ENCODE results near the gene SUPT4H1. TPM values are rescaled to one million over a fixed set of nuclear protein-coding genes. Genes with fewer than 3 reads are reported as not detected.

Gene SUPT4H1
- polyA plus RNA-seq, 2 donors = 39.9 to 80.8 TPM

- peaks cover 5 to 6% of the 10 kb centered on the region in 2 donors for H3K4me1 ChIP-seq (ENCODE audit: control insufficient read depth in 2 of 2, insufficient read depth in 2 of 2, low read length in 1 of 2)
These were observed 14.2 kb downstream of the SUPT4H1 start for GRCh38 chr17:58337600-58338453.

DNA sequence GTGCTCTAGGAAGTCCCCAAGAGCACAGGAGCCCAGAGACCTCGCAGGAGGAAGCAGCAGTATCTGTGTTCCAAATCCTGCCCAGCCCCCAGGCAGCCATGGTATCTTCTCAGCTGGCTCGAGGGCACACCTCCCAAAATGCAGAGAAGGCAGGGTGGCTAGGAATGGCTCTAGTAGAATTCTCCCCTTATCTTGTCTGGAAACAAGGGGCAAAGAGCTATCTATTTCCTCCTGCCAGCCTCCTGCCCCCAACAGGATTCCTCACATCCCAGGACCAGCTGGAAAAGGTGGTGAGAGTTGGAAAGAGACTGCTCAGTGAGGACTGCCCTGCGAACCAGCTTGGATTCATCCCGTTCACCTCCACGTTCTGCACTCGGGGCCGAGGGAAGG lies 14.8 kb downstream of the SUPT4H1 start:
- no peaks in the 10 kb centered on the region for H3K27me3 ChIP-seq (ENCODE audit: control insufficient read depth in 1 of 2, insufficient read depth in 2 of 2, low read length in 2 of 2)
- no peaks in the 10 kb centered on the region for H3K36me3 ChIP-seq (ENCODE audit: control insufficient read depth in 2 of 2, insufficient read depth in 2 of 2, low read length in 1 of 2)
- WGBS, 2 donors = 41 to 49% methylated on average over 7 of the region's 7 CpGs
- H3K4me1 ChIP-seq (ENCODE audit: control insufficient read depth in 2 of 2, insufficient read depth in 2 of 2, low read length in 1 of 2) = peaks cover 5 to 6% of the 10 kb centered on the region in 2 donors
- peak overlapping the region; percentile 82 to 86 for H3K27ac ChIP-seq (ENCODE audit: low read depth in 2 of 2, low read length in 1 of 2)
- H3K4me3 ChIP-seq (ENCODE audit: low read depth in 1 of 2, low read length in 2 of 2) = no peak overlapping the region
- H3K9me3 ChIP-seq (ENCODE audit: control insufficient read depth in 2 of 2, insufficient read depth in 1 of 2, low read depth in 1 of 2, low read length in 1 of 2) = no peaks in the 10 kb centered on the region

More at GRCh38 chr17:58337600-58338453, 14.2 kb downstream of the SUPT4H1 start:
- H3K27ac ChIP-seq (ENCODE audit: low read depth in 2 of 2, low read length in 1 of 2) = peak overlapping the region; percentile 82 to 86
- 29 to 31% methylated on average over 23 of the region's 23 CpGs for WGBS, 2 donors
- no peaks in the 10 kb centered on the region for H3K36me3 ChIP-seq (ENCODE audit: control insufficient read depth in 2 of 2, insufficient read depth in 2 of 2, low read length in 1 of 2)
- H3K4me3 ChIP-seq (ENCODE audit: low read depth in 1 of 2, low read length in 2 of 2) = no peak overlapping the region
- H3K27me3 ChIP-seq (ENCODE audit: control insufficient read depth in 1 of 2, insufficient read depth in 2 of 2, low read length in 2 of 2) = no peaks in the 10 kb centered on the region
- H3K9me3 ChIP-seq (ENCODE audit: control insufficient read depth in 2 of 2, insufficient read depth in 1 of 2, low read depth in 1 of 2, low read length in 1 of 2) = no peaks in the 10 kb centered on the region

DNA sequence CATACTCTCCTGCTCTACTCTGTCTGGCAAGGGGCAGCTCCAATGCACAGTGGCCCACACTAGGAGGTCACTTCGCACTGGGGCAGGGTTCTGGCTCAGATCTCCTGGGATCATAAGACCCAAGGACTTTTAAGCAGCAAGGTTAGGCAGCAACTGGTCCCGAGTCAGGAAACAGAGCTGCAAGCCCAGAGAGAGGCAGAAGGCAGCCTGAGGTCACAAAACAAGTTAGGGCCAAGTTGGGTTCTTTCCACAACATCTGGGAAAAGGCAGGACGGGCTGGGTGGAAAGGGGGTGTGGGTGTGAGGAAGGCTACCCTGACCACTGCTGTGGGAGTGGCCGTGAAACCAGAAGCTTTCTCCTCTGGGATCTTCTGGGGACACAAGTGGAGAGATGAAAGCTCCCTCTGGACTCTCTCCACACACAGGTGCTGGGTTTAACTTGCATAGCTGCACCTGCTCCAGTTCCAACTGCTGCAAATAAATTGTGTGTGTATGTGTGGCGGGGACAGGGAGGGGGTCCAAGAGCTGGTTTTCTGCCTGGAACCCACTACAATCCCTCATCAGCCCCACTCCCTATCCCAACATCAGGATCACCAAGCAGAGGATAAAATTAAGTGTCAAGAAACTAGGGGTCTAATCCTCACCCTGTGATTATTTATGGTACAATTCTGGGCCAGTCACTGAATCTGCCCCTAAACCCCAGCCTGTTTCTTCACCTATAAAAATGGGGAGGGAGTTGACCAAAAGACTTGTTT lies 15.4 kb downstream of the SUPT4H1 start:
- WGBS, 2 donors = 21 to 25% methylated on average over 5 of the region's 5 CpGs
- Histone ChIP-seq H3K27me3 (ENCODE audit: control insufficient read depth in 1 of 2, insufficient read depth in 2 of 2, low read length in 2 of 2) (no peaks in the 10 kb centered on the region), H3K4me1 (ENCODE audit: control insufficient read depth in 2 of 2, insufficient read depth in 2 of 2, low read length in 1 of 2) (peaks cover 5 to 6% of the 10 kb centered on the region in 2 donors), H3K9me3 (ENCODE audit: control insufficient read depth in 2 of 2, insufficient read depth in 1 of 2, low read depth in 1 of 2, low read length in 1 of 2) (no peaks in the 10 kb centered on the region), H3K27ac (ENCODE audit: low read depth in 2 of 2, low read length in 1 of 2) (peak overlapping the region; percentile 82 to 86), H3K4me3 (ENCODE audit: low read depth in 1 of 2, low read length in 2 of 2) (no peak overlapping the region), H3K36me3 (ENCODE audit: control insufficient read depth in 2 of 2, insufficient read depth in 2 of 2, low read length in 1 of 2) (no peaks in the 10 kb centered on the region)

DNA sequence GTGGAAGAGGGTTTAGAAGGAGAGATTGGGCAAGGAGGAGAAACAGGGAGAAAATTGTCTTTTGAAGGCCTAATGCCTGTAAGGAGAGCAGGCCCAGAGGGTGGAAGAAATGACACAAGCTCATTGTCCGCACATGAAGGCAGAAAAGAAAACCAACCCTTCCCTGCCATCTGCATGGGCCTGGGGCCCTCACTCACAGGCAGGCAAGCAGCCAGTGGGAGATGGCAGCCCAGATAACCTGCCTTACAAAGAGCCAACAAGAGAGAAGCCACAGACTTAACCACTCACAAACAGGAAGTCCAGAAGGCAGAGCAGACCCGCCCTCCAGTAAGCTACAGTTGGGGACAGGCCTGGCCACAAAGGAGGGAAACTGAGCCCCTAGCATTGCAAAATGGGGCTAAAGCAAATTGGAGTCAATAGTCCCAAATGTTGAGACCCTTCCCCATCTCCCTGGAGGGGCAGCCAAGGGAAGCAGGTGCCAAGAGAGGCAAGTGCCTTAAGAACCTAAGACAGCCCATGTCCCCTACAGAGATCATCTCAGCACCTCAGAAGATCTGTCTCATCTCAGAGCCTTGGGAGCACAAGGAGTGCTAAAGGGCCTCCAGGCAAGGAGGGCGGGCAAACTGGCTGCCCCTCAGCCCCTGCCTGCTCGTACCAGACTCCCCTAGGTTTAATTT lies 16.1 kb downstream of the SUPT4H1 start:
- WGBS, 2 donors = 60 to 73% methylated on average over 4 of the region's 4 CpGs
- H3K4me3 ChIP-seq (ENCODE audit: low read depth in 1 of 2, low read length in 2 of 2) = no peak overlapping the region

DNA sequence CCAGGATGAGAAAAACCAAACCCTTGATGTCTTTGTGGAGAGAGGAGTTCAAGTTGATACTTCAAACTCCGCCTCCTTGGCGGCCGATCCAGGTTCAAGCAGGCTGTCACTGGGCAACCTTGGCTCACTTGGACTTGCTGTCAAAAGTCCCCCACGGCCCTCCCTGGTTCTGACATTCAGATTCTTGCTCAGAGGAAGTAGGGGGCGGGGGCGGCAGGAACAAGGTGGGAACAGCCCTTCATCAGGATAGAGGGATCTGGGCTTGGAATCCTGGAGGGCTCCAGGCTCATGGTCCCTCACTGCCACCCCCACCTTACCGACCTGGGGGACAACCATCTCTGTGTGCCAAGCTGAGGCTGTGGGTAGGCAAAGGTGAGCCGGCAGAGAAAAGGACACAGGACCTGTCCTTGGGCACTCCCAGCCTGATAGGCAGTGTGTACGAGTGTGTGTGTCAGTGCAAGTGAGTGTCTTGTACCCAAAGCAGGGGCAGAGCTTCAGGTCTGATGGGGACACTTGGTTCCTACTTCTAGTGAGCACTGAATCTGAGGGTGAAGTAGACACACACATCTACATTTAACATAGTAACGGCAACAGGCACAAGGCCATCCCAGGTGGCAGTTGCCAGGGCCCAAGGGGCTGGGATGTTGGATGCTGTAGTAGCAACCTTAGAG lies 16.8 kb downstream of the SUPT4H1 start:
- peak overlapping the region; percentile 53 to 66 for H3K27ac ChIP-seq (ENCODE audit: low read depth in 2 of 2, low read length in 1 of 2)
- H3K36me3 ChIP-seq (ENCODE audit: control insufficient read depth in 2 of 2, insufficient read depth in 2 of 2, low read length in 1 of 2) = no peaks in the 10 kb centered on the region
- WGBS, 2 donors = 57 to 67% methylated on average over 10 of the region's 10 CpGs
- H3K9me3 ChIP-seq (ENCODE audit: control insufficient read depth in 2 of 2, insufficient read depth in 1 of 2, low read depth in 1 of 2, low read length in 1 of 2) = no peaks in the 10 kb centered on the region
- H3K4me1 ChIP-seq (ENCODE audit: control insufficient read depth in 2 of 2, insufficient read depth in 2 of 2, low read length in 1 of 2) = peaks cover 5 to 6% of the 10 kb centered on the region in 2 donors
- H3K27me3 ChIP-seq (ENCODE audit: control insufficient read depth in 1 of 2, insufficient read depth in 2 of 2, low read length in 2 of 2) = no peaks in the 10 kb centered on the region
- H3K4me3 ChIP-seq (ENCODE audit: low read depth in 1 of 2, low read length in 2 of 2) = no peak overlapping the region

More for the DNA sequence above, 16.1 kb downstream of the SUPT4H1 start:
- H3K4me1 ChIP-seq (ENCODE audit: control insufficient read depth in 2 of 2, insufficient read depth in 2 of 2, low read length in 1 of 2) = peaks cover 5 to 6% of the 10 kb centered on the region in 2 donors
- no peaks in the 10 kb centered on the region for H3K36me3 ChIP-seq (ENCODE audit: control insufficient read depth in 2 of 2, insufficient read depth in 2 of 2, low read length in 1 of 2)
- H3K27ac ChIP-seq (ENCODE audit: low read depth in 2 of 2, low read length in 1 of 2) = peak overlapping the region; percentile 53 to 86
- no peaks in the 10 kb centered on the region for H3K27me3 ChIP-seq (ENCODE audit: control insufficient read depth in 1 of 2, insufficient read depth in 2 of 2, low read length in 2 of 2)
- H3K9me3 ChIP-seq (ENCODE audit: control insufficient read depth in 2 of 2, insufficient read depth in 1 of 2, low read depth in 1 of 2, low read length in 1 of 2) = no peaks in the 10 kb centered on the region

GRCh38 chr17:58334661-58335060 lies 17.3 kb downstream of the SUPT4H1 start:
- Histone ChIP-seq H3K4me3 (ENCODE audit: low read depth in 1 of 2, low read length in 2 of 2) (no peak overlapping the region), H3K27ac (ENCODE audit: low read depth in 2 of 2, low read length in 1 of 2) (peak overlapping the region; percentile 53 to 66), H3K36me3 (ENCODE audit: control insufficient read depth in 2 of 2, insufficient read depth in 2 of 2, low read length in 1 of 2) (no peaks in the 10 kb centered on the region), H3K9me3 (ENCODE audit: control insufficient read depth in 2 of 2, insufficient read depth in 1 of 2, low read depth in 1 of 2, low read length in 1 of 2) (no peaks in the 10 kb centered on the region), H3K4me1 (ENCODE audit: control insufficient read depth in 2 of 2, insufficient read depth in 2 of 2, low read length in 1 of 2) (peaks cover 5 to 6% of the 10 kb centered on the region in 2 donors), H3K27me3 (ENCODE audit: control insufficient read depth in 1 of 2, insufficient read depth in 2 of 2, low read length in 2 of 2) (no peaks in the 10 kb centered on the region)
- WGBS, 2 donors = 74 to 85% methylated on average over 9 of the region's 9 CpGs

DNA sequence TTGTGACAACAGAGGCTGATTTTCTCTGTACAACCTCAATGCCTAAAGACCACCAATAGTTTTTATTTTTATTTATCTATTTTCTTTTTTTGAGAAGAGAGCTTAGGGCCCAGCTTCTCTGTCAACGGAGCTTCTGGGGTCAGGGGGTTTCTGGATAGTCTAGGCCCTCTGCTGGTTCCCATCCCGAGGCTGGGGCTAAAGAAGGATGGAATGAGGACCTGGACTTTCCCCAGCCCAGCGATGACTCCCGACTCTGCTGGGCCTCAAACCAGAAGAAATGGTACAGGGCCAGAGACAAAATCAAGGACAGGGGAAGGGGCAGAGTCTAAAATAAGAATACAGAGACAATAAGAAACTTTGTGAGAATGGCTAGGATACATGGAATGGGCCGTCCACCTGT lies 17.7 kb downstream of the SUPT4H1 start:
- WGBS, 2 donors = 68 to 76% methylated on average over 5 of the region's 5 CpGs
- peaks cover 5 to 6% of the 10 kb centered on the region in 2 donors for H3K4me1 ChIP-seq (ENCODE audit: control insufficient read depth in 2 of 2, insufficient read depth in 2 of 2, low read length in 1 of 2)
- no peaks in the 10 kb centered on the region for H3K36me3 ChIP-seq (ENCODE audit: control insufficient read depth in 2 of 2, insufficient read depth in 2 of 2, low read length in 1 of 2)
- H3K27me3 ChIP-seq (ENCODE audit: control insufficient read depth in 1 of 2, insufficient read depth in 2 of 2, low read length in 2 of 2) = no peaks in the 10 kb centered on the region
- H3K4me3 ChIP-seq (ENCODE audit: low read depth in 1 of 2, low read length in 2 of 2) = no peak overlapping the region
- no peaks in the 10 kb centered on the region for H3K9me3 ChIP-seq (ENCODE audit: control insufficient read depth in 2 of 2, insufficient read depth in 1 of 2, low read depth in 1 of 2, low read length in 1 of 2)
- peak overlapping the region; percentile 53 to 62 for H3K27ac ChIP-seq (ENCODE audit: low read depth in 2 of 2, low read length in 1 of 2)

DNA sequence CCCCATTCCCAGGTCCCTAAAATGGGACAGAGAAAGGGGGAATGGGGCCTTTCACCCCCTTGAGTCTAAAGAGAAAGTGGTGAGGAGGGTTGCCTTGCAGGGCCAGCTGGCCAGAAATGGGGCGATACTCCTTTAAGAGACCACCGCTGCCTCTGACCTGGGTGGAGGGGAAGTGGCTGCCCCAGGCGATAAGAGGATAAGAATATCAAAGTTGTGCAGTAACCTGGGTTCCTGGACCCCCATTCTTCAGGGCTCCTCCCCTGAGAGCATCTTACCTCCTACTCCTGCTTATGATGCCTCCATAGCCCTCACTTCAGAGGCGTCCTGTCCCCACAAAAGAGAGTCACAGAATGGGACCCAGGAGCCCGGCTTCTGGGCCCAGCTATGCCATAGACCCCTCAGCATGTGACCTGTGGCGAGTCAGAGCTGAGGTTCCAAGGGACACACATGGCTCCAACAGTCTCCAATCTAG lies 18.2 kb downstream of the SUPT4H1 start:
- Histone ChIP-seq H3K36me3 (ENCODE audit: control insufficient read depth in 2 of 2, insufficient read depth in 2 of 2, low read length in 1 of 2) (no peaks in the 10 kb centered on the region), H3K4me1 (ENCODE audit: control insufficient read depth in 2 of 2, insufficient read depth in 2 of 2, low read length in 1 of 2) (peaks cover 5 to 6% of the 10 kb centered on the region in 2 donors), H3K27me3 (ENCODE audit: control insufficient read depth in 1 of 2, insufficient read depth in 2 of 2, low read length in 2 of 2) (no peaks in the 10 kb centered on the region), H3K27ac (ENCODE audit: low read depth in 2 of 2, low read length in 1 of 2) (peak overlapping the region; percentile 3 to 63), H3K9me3 (ENCODE audit: control insufficient read depth in 2 of 2, insufficient read depth in 1 of 2, low read depth in 1 of 2, low read length in 1 of 2) (no peaks in the 10 kb centered on the region), H3K4me3 (ENCODE audit: low read depth in 1 of 2, low read length in 2 of 2) (no peak overlapping the region)
- 54 to 59% methylated on average over 6 of the region's 6 CpGs for WGBS, 2 donors
